Activated T-cell treated with anti-CD3 and anti-CD28 coated beads, Interleukin-2, amount 50 U/mL, for 72 hours (primary cell): Measurements from ENCODE around the gene RANBP10. TPM values are rescaled to one million over a fixed set of nuclear protein-coding genes. Genes with fewer than 3 reads are reported as not detected.

ENCODE experiments used
- ATAC-seq, 2 donors: fragments of 150-1000 bp; cut with Tn5 transposase; replicated peaks in 1 of 2; 2 replicates each; pipeline ENCODE4 v1.10.0; 2021; ENCODE audit warnings: moderate library complexity in 2 of 2, mild to moderate bottlenecking in 1 of 2
- DNase-seq, 2 donors: peaks; one replicate each; pipeline ENCODE4 v3.0.0; 2021 to 2022; ENCODE audit warnings: mixed read lengths in 1 of 2
- H3K27ac Mint-ChIP-seq: one replicate; pipeline ENCODE4 v1.8.0; 2022; ENCODE audit warnings: mild to moderate bottlenecking, moderate library complexity, mixed read lengths
- H3K27me3 Mint-ChIP-seq: one replicate; pipeline ENCODE4 v1.8.0; 2022; ENCODE audit warnings: low read depth, mixed read lengths
- H3K36me3 Mint-ChIP-seq, 2 donors: one replicate each; pipeline ENCODE4 v1.8.0; 2022; ENCODE audit warnings: mixed read lengths in 2 of 2, mild to moderate bottlenecking in 1 of 2; ENCODE audit not compliant: insufficient read depth in 2 of 2
- H3K4me1 Mint-ChIP-seq: one replicate; pipeline ENCODE4 v1.8.0; 2022; ENCODE audit warnings: low read depth, mixed read lengths
- H3K4me3 Mint-ChIP-seq, 2 donors: one replicate each; pipeline ENCODE4 v1.8.0; 2022; ENCODE audit warnings: mild to moderate bottlenecking in 2 of 2, mixed read lengths in 2 of 2, moderate library complexity in 2 of 2
- H3K9me3 Mint-ChIP-seq, 2 donors: one replicate each; pipeline ENCODE4 v1.8.0; 2022; ENCODE audit warnings: mixed read lengths in 2 of 2
- total RNA-seq, 2 donors: library from RNA; stranded (reverse); gene quantifications; one replicate each; pipeline ENCODE4 v1.2.3, GENCODE V29; 2022

Gene RANBP10
- total RNA-seq, 2 donors from 2014 or later, result 17.1 to 24.8 TPM

- H3K27ac Mint-ChIP-seq, result no peak overlapping the region
These were observed 83.0 kb downstream of the RANBP10 start for GRCh38 chr16:67723151-67723910.

GRCh38 chr16:67720236-67720635 is 86.1 kb downstream of the RANBP10 start:
- peaks cover 2 to 6% of the 10 kb centered on the region in 2 donors for H3K36me3 Mint-ChIP-seq
- no peaks in the 10 kb centered on the region for H3K9me3 Mint-ChIP-seq
- peak overlapping the region; percentile 96 for H3K27ac Mint-ChIP-seq

More at GRCh38 chr16:67723151-67723910, 83.0 kb downstream of the RANBP10 start:
- no peak for DNase-seq
- no peak for ATAC-seq
- no peaks in the 10 kb centered on the region for H3K27me3 Mint-ChIP-seq
- peaks cover 2 to 4% of the 10 kb centered on the region in 2 donors for H3K36me3 Mint-ChIP-seq
- H3K4me3 Mint-ChIP-seq, result no peak overlapping the region
- peaks cover 14% of the 10 kb centered on the region for H3K4me1 Mint-ChIP-seq
- H3K9me3 Mint-ChIP-seq, result no peaks in the 10 kb centered on the region

GRCh38 chr16:67719778-67720144 is 86.6 kb downstream of the RANBP10 start:
- Mint-ChIP-seq H3K4me1 (peaks cover 35% of the 10 kb centered on the region), H3K36me3 (peaks cover 2 to 5% of the 10 kb centered on the region in 2 donors), H3K27ac (peak overlapping the region; percentile 96)

More at GRCh38 chr16:67720236-67720635, 86.1 kb downstream of the RANBP10 start:
- Mint-ChIP-seq H3K4me1 (peaks cover 30% of the 10 kb centered on the region), H3K4me3 (peak overlapping the region; percentile 97 to 99), H3K27me3 (no peaks in the 10 kb centered on the region)
- DNase-seq, result no peak
- no peak for ATAC-seq

GRCh38 chr16:67719048-67719777 is 87.1 kb downstream of the RANBP10 start, which contains the start of gene GFOD2:
GFOD2 (minus strand) TSS chr16:67719316; CDS start chr16:67685715, 33,601 bp downstream.
- H3K27me3 Mint-ChIP-seq, result no peaks in the 10 kb centered on the region
- DNase-seq (peak; percentile 98 to 99), ATAC-seq (peak; percentile 92 to 93)
- peak within 1 kb of the TSS; percentile 97 to 99 for H3K4me3 Mint-ChIP-seq
- peaks cover 38% of the 10 kb centered on the region for H3K4me1 Mint-ChIP-seq
- H3K36me3 Mint-ChIP-seq, result peaks cover 2 to 5% of the 10 kb centered on the region in 2 donors
- peak within 1 kb of the TSS; percentile 96 for H3K27ac Mint-ChIP-seq
- H3K9me3 Mint-ChIP-seq, result no peaks in the 10 kb centered on the region

More at GRCh38 chr16:67719778-67720144, 86.6 kb downstream of the RANBP10 start:
- H3K4me3 Mint-ChIP-seq, result peak overlapping the region; percentile 97 to 99
- H3K27me3 Mint-ChIP-seq, result no peaks in the 10 kb centered on the region
- no peaks in the 10 kb centered on the region for H3K9me3 Mint-ChIP-seq
- DNase-seq (peak; percentile 10 to 20), ATAC-seq (peak; percentile 14 to 23)

GRCh38 chr16:67718668-67719047 is 87.7 kb downstream of the RANBP10 start:
- Mint-ChIP-seq H3K9me3 (no peaks in the 10 kb centered on the region), H3K4me1 (peaks cover 39% of the 10 kb centered on the region), H3K27ac (peak overlapping the region; percentile 96), H3K27me3 (no peaks in the 10 kb centered on the region), H3K36me3 (peaks cover 2 to 5% of the 10 kb centered on the region in 2 donors), H3K4me3 (peak overlapping the region; percentile 97 to 99)
- ATAC-seq, result peak; percentile 20 to 27
- peak; percentile 9 to 14 for DNase-seq

GRCh38 chr16:67716097-67716496 is 90.3 kb downstream of the RANBP10 start:
- Mint-ChIP-seq H3K27me3 (no peaks in the 10 kb centered on the region), H3K36me3 (peaks cover 2 to 5% of the 10 kb centered on the region in 2 donors), H3K27ac (no peak overlapping the region), H3K4me1 (peaks cover 46% of the 10 kb centered on the region), H3K4me3 (no peak overlapping the region), H3K9me3 (no peaks in the 10 kb centered on the region)
- DNase-seq (no peak), ATAC-seq (no peak)

GRCh38 chr16:67714522-67714921 is 91.8 kb downstream of the RANBP10 start:
- Mint-ChIP-seq H3K9me3 (no peaks in the 10 kb centered on the region), H3K36me3 (peaks cover 2 to 5% of the 10 kb centered on the region in 2 donors), H3K4me3 (no peak overlapping the region), H3K4me1 (peaks cover 37% of the 10 kb centered on the region), H3K27me3 (no peaks in the 10 kb centered on the region), H3K27ac (no peak overlapping the region)
- no peak for ATAC-seq
- no peak for DNase-seq

GRCh38 chr16:67713647-67714273 is 92.6 kb downstream of the RANBP10 start:
- Mint-ChIP-seq H3K27me3 (no peaks in the 10 kb centered on the region), H3K4me1 (peaks cover 36% of the 10 kb centered on the region), H3K9me3 (no peaks in the 10 kb centered on the region), H3K27ac (no peak overlapping the region), H3K4me3 (no peak overlapping the region), H3K36me3 (peaks cover 0 to 5% of the 10 kb centered on the region in 2 donors)
- DNase-seq (no peak), ATAC-seq (no peak)

- ATAC-seq (no peak), DNase-seq (no peak)
- Mint-ChIP-seq H3K27ac (no peak overlapping the region), H3K27me3 (no peaks in the 10 kb centered on the region), H3K9me3 (no peaks in the 10 kb centered on the region), H3K4me1 (peaks cover 17% of the 10 kb centered on the region), H3K4me3 (no peak overlapping the region), H3K36me3 (peaks cover 0 to 2% of the 10 kb centered on the region in 2 donors)
These were observed 95.8 kb downstream of the RANBP10 start for GRCh38 chr16:67710607-67711006.

- no peak overlapping the region for H3K27ac Mint-ChIP-seq
- ATAC-seq (no peak), DNase-seq (no peak)
- H3K9me3 Mint-ChIP-seq, result no peaks in the 10 kb centered on the region
- no peaks in the 10 kb centered on the region for H3K36me3 Mint-ChIP-seq
- H3K4me1 Mint-ChIP-seq, result peaks cover 21% of the 10 kb centered on the region
- H3K4me3 Mint-ChIP-seq, result no peak overlapping the region
- no peaks in the 10 kb centered on the region for H3K27me3 Mint-ChIP-seq
These were observed 97.3 kb downstream of the RANBP10 start for GRCh38 chr16:67709050-67709449.

GRCh38 chr16:67708368-67708771 is 98.0 kb downstream of the RANBP10 start:
- no peaks in the 10 kb centered on the region for H3K27me3 Mint-ChIP-seq
- no peaks in the 10 kb centered on the region for H3K9me3 Mint-ChIP-seq
- no peak overlapping the region for H3K4me3 Mint-ChIP-seq
- H3K4me1 Mint-ChIP-seq, result peaks cover 24% of the 10 kb centered on the region
- H3K36me3 Mint-ChIP-seq, result no peaks in the 10 kb centered on the region
- ATAC-seq, result no peak
- no peak overlapping the region for H3K27ac Mint-ChIP-seq
- no peak for DNase-seq

- Mint-ChIP-seq H3K27ac (no peak overlapping the region), H3K4me1 (peaks cover 25% of the 10 kb centered on the region), H3K27me3 (no peaks in the 10 kb centered on the region), H3K4me3 (no peak overlapping the region), H3K9me3 (no peaks in the 10 kb centered on the region), H3K36me3 (no peaks in the 10 kb centered on the region)
- no peak for DNase-seq
- no peak for ATAC-seq
These were observed 98.6 kb downstream of the RANBP10 start for GRCh38 chr16:67707790-67708189.

GRCh38 chr16:67707210-67707609 is 99.2 kb downstream of the RANBP10 start:
- ATAC-seq (no peak), DNase-seq (no peak)
- no peak overlapping the region for H3K4me3 Mint-ChIP-seq
- H3K36me3 Mint-ChIP-seq, result no peaks in the 10 kb centered on the region
- H3K27ac Mint-ChIP-seq, result no peak overlapping the region
- H3K9me3 Mint-ChIP-seq, result no peaks in the 10 kb centered on the region
- peaks cover 26% of the 10 kb centered on the region for H3K4me1 Mint-ChIP-seq
- no peaks in the 10 kb centered on the region for H3K27me3 Mint-ChIP-seq
